Vagina (tissue), 2 donors: Measurements from ENCODE around the gene TIAM2.

Experiments used
- POLR2A ChIP-seq, 2 donors: fragments of 450-650 bp; IDR thresholded peaks; one replicate each; pipeline ENCODE4 v1.6.1; 2017; ENCODE audit warnings: antibody characterized with exemption in 2 of 2, mild to moderate bottlenecking in 2 of 2, moderate library complexity in 2 of 2
- POLR2AphosphoS5 ChIP-seq, 2 donors: sonication (generic); formaldehyde crosslinking; IDR thresholded peaks; one replicate each; pipeline ENCODE4 v1.9.0; 2017; ENCODE audit warnings: antibody characterized with exemption in 2 of 2, mild to moderate bottlenecking in 2 of 2, low read depth in 1 of 2; ENCODE audit not compliant: insufficient read depth in 1 of 2
- TF ChIP-seq, protein P1 (sequence below), 3 experiments: fragments of 450-650 bp in 2 of 3; fragments of 200-600 bp in 1 of 3; sonication (generic) in 1 of 3; IDR thresholded peaks; one replicate each; pipeline ENCODE4 v1.5.1; 2017 to 2019; ENCODE audit warnings: antibody characterized with exemption in 3 of 3, mild to moderate bottlenecking in 2 of 3, moderate library complexity in 2 of 3

DNA sequence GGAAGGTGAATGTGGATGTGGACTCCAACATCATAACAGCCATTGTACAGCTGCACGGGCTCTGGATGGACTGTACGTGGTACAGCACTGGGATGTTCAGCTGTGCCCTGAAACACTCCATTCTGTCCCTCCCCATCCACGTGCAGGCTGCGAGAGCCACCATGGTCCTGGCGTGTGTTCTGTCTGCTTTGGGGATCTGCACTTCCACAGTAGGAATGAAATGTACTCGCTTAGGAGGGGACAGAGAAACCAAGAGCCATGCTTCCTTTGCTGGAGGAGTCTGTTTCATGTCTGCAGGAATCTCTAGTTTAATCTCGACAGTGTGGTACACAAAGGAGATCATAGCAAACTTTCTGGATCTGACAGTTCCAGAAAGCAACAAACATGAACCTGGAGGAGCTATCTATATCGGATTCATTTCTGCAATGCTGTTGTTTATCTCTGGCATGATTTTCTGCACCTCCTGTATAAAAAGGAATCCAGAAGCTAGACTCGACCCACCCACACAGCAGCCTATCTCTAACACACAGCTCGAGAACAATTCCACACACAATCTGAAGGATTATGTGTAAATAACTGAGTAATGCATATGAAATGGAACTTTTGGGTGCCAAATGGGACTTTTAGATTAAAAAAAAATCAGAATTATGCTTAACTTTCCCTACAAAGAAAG lies 280.8 kb downstream of the TIAM2 start:
- TF ChIP-seq POLR2AphosphoS5 (IDR thresholded peaks at IDR 0.05; ENCODE audit: insufficient read depth in 1 of 2, low read depth in 1 of 2) (no peak), POLR2A (IDR thresholded peaks at IDR 0.05) (no peak)
- TF ChIP-seq, protein P1, sequence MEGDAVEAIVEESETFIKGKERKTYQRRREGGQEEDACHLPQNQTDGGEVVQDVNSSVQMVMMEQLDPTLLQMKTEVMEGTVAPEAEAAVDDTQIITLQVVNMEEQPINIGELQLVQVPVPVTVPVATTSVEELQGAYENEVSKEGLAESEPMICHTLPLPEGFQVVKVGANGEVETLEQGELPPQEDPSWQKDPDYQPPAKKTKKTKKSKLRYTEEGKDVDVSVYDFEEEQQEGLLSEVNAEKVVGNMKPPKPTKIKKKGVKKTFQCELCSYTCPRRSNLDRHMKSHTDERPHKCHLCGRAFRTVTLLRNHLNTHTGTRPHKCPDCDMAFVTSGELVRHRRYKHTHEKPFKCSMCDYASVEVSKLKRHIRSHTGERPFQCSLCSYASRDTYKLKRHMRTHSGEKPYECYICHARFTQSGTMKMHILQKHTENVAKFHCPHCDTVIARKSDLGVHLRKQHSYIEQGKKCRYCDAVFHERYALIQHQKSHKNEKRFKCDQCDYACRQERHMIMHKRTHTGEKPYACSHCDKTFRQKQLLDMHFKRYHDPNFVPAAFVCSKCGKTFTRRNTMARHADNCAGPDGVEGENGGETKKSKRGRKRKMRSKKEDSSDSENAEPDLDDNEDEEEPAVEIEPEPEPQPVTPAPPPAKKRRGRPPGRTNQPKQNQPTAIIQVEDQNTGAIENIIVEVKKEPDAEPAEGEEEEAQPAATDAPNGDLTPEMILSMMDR (IDR thresholded peaks at IDR 0.05), result no peak
